Fibroblast of villous mesenchyme (primary cell): ENCODE data around the gene KAZN. TPM values are rescaled to one million over a fixed set of nuclear protein-coding genes. Genes with fewer than 3 reads are reported as not detected.

Source experiments
- DNase-seq: peaks from one replicate; pipeline ENCODE4 v3.0.0-alpha.2; 2010; ENCODE audit warnings: low read depth
- H3K4me3 ChIP-seq: 2 replicates; pipeline ENCODE4 v1.5.1; 2011; ENCODE audit warnings: low read depth, mild to moderate bottlenecking, low read length
- CTCF ChIP-seq: IDR thresholded peaks from 2 replicates; pipeline ENCODE4 v1.5.1; 2012; ENCODE audit warnings: low read depth, mild to moderate bottlenecking, low read length; ENCODE audit not compliant: insufficient read depth
- total RNA-seq: library from RNA; depleted of rRNA; stranded (reverse); fragments of >200 nt; gene quantifications from 2 replicates; pipeline ENCODE4 v1.2.3, GENCODE V29; 2012

KAZN gene
- total RNA-seq, 1 donor = 8.6 TPM

- H3K4me3 ChIP-seq = no peak overlapping the region
- TF ChIP-seq CTCF = no peak
- DNase-seq = no peak
Measured at GRCh38 chr1:14845851-14846250, 247.4 kb downstream of the KAZN start.

- no peak for TF ChIP-seq CTCF
- no peak overlapping the region for H3K4me3 ChIP-seq
- DNase-seq = no peak
Measured at GRCh38 chr1:14846688-14847087, 248.2 kb downstream of the KAZN start.

GRCh38 chr1:14848203-14848602, 249.7 kb downstream of the KAZN start:
- no peak for TF ChIP-seq CTCF
- no peak for DNase-seq
- H3K4me3 ChIP-seq = no peak overlapping the region

GRCh38 chr1:14848625-14849024, 250.1 kb downstream of the KAZN start:
- no peak overlapping the region for H3K4me3 ChIP-seq
- no peak for DNase-seq
- TF ChIP-seq CTCF = no peak

GRCh38 chr1:14849038-14849437, 250.6 kb downstream of the KAZN start:
- no peak for TF ChIP-seq CTCF
- DNase-seq = peak; percentile 32
- H3K4me3 ChIP-seq = no peak overlapping the region

GRCh38 chr1:14850563-14850962, 252.1 kb downstream of the KAZN start:
- DNase-seq = no peak
- TF ChIP-seq CTCF = no peak
- no peak overlapping the region for H3K4me3 ChIP-seq

- no peak overlapping the region for H3K4me3 ChIP-seq
- no peak for TF ChIP-seq CTCF
- DNase-seq = no peak
Measured at GRCh38 chr1:14851760-14852159, 253.3 kb downstream of the KAZN start.
